Panc1 (cell line): Measurements from ENCODE around the gene SLFN5.

Source experiments
- CTCF ChIP-seq: fragments of 450-650 bp; IDR thresholded peaks from 2 replicates; pipeline ENCODE4 v1.5.1; 2017; ENCODE audit warnings: mild to moderate bottlenecking
- POLR2AphosphoS5 ChIP-seq: IDR thresholded peaks from 2 replicates; pipeline ENCODE4 v1.6.1; 2012; ENCODE audit warnings: mild to moderate bottlenecking, low read depth, low read length, moderate library complexity
- SIN3A ChIP-seq: IDR thresholded peaks from 2 replicates; pipeline ENCODE4 v1.6.1; 2012; ENCODE audit warnings: low read depth, mild to moderate bottlenecking, low read length, moderate library complexity, borderline replicate concordance; ENCODE audit not compliant: insufficient read depth

DNA sequence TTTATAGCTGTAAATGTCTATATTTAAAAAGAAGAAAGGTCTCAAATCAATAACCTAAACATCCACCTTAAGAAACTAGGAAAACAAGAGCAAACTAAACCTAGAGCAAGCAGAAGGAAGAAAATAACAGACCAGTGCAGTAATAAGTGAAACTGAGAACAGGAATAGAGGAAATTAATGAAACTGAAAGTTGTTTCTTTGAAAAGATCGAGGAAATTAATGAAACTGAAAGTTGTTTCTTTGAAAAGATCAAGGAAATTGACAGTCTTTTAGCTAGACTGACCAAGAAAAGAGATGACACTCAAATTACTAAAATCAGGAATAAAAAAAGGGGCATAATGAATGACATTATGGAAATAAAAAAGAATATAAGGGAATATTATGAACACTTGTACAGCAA lies 46.4 kb downstream of the SLFN5 start:
- TF ChIP-seq CTCF (no peak), SIN3A (no peak), POLR2AphosphoS5 (no peak)
